Measurements from ENCODE around the gene PRPF40B.

DNA sequence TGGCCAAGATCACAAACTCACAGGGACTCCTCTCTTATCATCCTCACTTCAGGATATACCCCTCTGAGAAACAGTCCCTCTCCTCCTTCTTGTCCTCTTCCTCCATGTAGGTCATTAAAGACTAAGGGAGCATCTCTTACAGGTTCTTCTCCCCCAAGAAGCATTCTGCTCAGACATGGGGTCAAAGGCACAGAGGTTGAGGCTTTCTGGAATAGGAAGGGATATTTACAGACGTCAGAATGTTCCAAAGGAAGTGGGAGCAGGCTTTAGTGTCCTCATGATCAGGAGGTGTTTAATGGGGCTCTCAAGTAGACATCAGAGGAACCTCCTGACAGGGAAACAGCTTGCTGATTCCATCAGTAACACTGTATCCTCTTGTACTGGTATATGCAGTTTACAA, 36.4 kb downstream of the PRPF40B start:
- TF ChIP-seq, protein P1, sequence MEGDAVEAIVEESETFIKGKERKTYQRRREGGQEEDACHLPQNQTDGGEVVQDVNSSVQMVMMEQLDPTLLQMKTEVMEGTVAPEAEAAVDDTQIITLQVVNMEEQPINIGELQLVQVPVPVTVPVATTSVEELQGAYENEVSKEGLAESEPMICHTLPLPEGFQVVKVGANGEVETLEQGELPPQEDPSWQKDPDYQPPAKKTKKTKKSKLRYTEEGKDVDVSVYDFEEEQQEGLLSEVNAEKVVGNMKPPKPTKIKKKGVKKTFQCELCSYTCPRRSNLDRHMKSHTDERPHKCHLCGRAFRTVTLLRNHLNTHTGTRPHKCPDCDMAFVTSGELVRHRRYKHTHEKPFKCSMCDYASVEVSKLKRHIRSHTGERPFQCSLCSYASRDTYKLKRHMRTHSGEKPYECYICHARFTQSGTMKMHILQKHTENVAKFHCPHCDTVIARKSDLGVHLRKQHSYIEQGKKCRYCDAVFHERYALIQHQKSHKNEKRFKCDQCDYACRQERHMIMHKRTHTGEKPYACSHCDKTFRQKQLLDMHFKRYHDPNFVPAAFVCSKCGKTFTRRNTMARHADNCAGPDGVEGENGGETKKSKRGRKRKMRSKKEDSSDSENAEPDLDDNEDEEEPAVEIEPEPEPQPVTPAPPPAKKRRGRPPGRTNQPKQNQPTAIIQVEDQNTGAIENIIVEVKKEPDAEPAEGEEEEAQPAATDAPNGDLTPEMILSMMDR (IDR thresholded peaks at IDR 0.05), result no peak
- no peak for TF ChIP-seq POLR2A (IDR thresholded peaks at IDR 0.05)

Data from lower leg skin (tissue), 3 donors.